Measurements from ENCODE around the gene GLDN.

- TF ChIP-seq CTCF (conservative IDR thresholded peaks at IDR 0.05; ENCODE audit: low read depth, low read length) (no peak), EZH2 (IDR thresholded peaks at IDR 0.05; ENCODE audit: low read length, unreplicated experiment) (no peak), EZH2phosphoT487 (IDR thresholded peaks at IDR 0.05; ENCODE audit: borderline replicate concordance, low read length) (no peak)
These were observed 12.5 kb upstream of the GLDN start for GRCh38 chr15:51328926-51329325.
